Naive thymus-derived CD8-positive, alpha-beta T cell (primary cell): ENCODE results near the gene RGS8. TPM values are rescaled to one million over a fixed set of nuclear protein-coding genes. Genes with fewer than 3 reads are reported as not detected.

Experiments
- ATAC-seq, 2 donors: fragments of 150-1000 bp; cut with Tn5 transposase in 1 of 2; sonication (Bioruptor Pico), chemical (Tn5 transposase) in 1 of 2; 1 replicate in 1 of 2; 2 replicates in 1 of 2; pipeline ENCODE4 v1.10.0; 2021; ENCODE audit warnings: mild to moderate bottlenecking in 2 of 2, moderate library complexity in 2 of 2
- POLR2A ChIA-PET: fragments of 350-600 bp; sonication (Branson Sonifier 250); formaldehyde crosslinking; loops from one replicate; lab custom pipeline; 2021; ENCODE audit warnings: antibody characterized with exemption; lab: Charles Lee
- DNase-seq, 10 donors: peaks; one replicate each; pipeline versions ENCODE4 v3.0.0 to v3.0.0-alpha.2; 2020 to 2022
- H3K27ac Mint-ChIP-seq, 10 donors: one replicate each; pipeline ENCODE4 v1.8.0; 2020 to 2022; ENCODE audit warnings: mild to moderate bottlenecking in 10 of 10, mixed read lengths in 10 of 10, moderate library complexity in 4 of 10, inconsistent platforms in 1 of 10
- H3K27me3 Mint-ChIP-seq, 5 donors: one replicate each; pipeline ENCODE4 v1.8.0; 2021 to 2022; ENCODE audit warnings: mixed read lengths in 5 of 5
- H3K36me3 Mint-ChIP-seq, 3 donors: one replicate each; pipeline ENCODE4 v1.8.0; 2020 to 2022; ENCODE audit warnings: mixed read lengths in 3 of 3, mild to moderate bottlenecking in 2 of 3, inconsistent platforms in 1 of 3
- H3K4me1 Mint-ChIP-seq, 4 donors: one replicate each; pipeline ENCODE4 v1.8.0; 2021 to 2022; ENCODE audit warnings: mixed read lengths in 4 of 4
- H3K4me3 Mint-ChIP-seq, 10 donors: one replicate each; pipeline ENCODE4 v1.8.0; 2020 to 2022; ENCODE audit warnings: mild to moderate bottlenecking in 10 of 10, mixed read lengths in 10 of 10, moderate library complexity in 6 of 10, inconsistent platforms in 1 of 10
- H3K9me3 Mint-ChIP-seq, 9 donors: one replicate each; pipeline ENCODE4 v1.8.0; 2020 to 2022; ENCODE audit warnings: mixed read lengths in 9 of 9, mild to moderate bottlenecking in 3 of 9, inconsistent platforms in 1 of 9, moderate library complexity in 1 of 9
- polyA plus RNA-seq, 3 donors: library from polyadenylated mRNA; unstranded; fragments of 300-500 nt; fragmentation: Illumina TruSeq; gene quantifications; one replicate each; pipeline ENCODE4 v1.2.3, GENCODE V29; 2021
- total RNA-seq, 8 experiments: library from RNA in 2 of 8; stranded (reverse) in 2 of 8; gene quantifications; one replicate each; pipeline ENCODE4 v1.2.3 and lab custom pipeline; 2021 to 2026

Gene RGS8
- total and polyA plus RNA-seq, 5 experiments from 2014 or later, result not detected

DNA sequence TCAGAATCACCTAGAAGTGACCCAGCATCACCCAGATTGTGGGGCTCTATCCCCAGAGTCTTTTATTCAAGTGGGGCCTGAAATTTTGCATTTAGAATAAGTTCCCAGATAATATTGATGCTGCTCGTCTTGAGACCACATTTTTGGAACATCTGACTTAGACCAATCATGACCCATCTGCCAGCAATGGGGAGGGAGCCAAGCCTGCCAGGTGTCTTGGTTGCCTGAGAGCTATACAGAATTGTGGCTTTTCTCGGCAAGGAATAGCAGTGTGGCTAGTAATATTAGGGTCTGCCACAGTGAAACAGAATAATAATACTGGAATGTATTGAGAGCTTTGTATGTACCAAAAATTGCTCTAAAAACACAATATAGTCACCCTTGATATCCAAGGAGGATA lies 31.1 kb upstream of the RGS8 start:
- no peak for ATAC-seq
- Mint-ChIP-seq H3K36me3 (no peaks in the 10 kb centered on the region), H3K4me3 (no peak overlapping the region), H3K4me1 (peaks cover 4 to 25% (median 13%) of the 10 kb centered on the region in 4 donors), H3K9me3 (no peaks in the 10 kb centered on the region), H3K27me3 (peaks cover 0 to 5% (median 2%) of the 10 kb centered on the region in 5 donors), H3K27ac (no peak overlapping the region)
- POLR2A ChIA-PET, result interaction anchor here (0.6 kb wide), 1 partner anchor 546 kb away, joined by 3 read pairs; no protein-coding TSS in a partner anchor
- no peak for DNase-seq

GRCh38 chr1:182714546-182714945 lies 30.2 kb upstream of the RGS8 start:
- no peak overlapping the region for H3K4me3 Mint-ChIP-seq
- POLR2A ChIA-PET, result no interaction called here
- DNase-seq (no peak), ATAC-seq (no peak)
- no peaks in the 10 kb centered on the region for H3K36me3 Mint-ChIP-seq
- peaks cover 0 to 5% (median 2%) of the 10 kb centered on the region in 5 donors for H3K27me3 Mint-ChIP-seq
- no peak overlapping the region for H3K27ac Mint-ChIP-seq
- peaks cover 4 to 25% (median 13%) of the 10 kb centered on the region in 4 donors for H3K4me1 Mint-ChIP-seq
- no peaks in the 10 kb centered on the region for H3K9me3 Mint-ChIP-seq

DNA sequence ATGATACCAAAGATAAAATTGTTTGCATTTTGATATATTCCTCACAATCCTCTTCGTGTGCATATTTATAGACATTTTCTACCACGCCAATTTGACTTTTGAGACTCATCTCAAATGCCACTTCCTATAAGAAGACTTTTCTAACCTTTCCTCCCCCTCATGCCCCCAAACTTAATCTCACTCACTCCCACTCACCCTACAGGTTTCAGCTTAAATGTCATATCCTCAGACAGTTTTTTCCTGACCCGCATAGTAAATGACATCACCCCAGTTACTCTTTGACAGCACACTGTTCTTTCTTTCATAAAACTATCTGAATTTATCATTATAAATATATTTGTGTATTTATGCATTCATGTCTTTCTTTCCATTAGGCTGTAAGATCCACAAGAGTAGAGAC lies 29.6 kb upstream of the RGS8 start:
- H3K27ac Mint-ChIP-seq, result no peak overlapping the region
- no peak overlapping the region for H3K4me3 Mint-ChIP-seq
- H3K9me3 Mint-ChIP-seq, result peaks cover 0 to 1% (median 0%) of the 10 kb centered on the region in 9 donors
- no peaks in the 10 kb centered on the region for H3K36me3 Mint-ChIP-seq
- POLR2A ChIA-PET, result no interaction called here
- H3K27me3 Mint-ChIP-seq, result peaks cover 0 to 3% (median under 1%) of the 10 kb centered on the region in 5 donors
- peaks cover 4 to 25% (median 13%) of the 10 kb centered on the region in 4 donors for H3K4me1 Mint-ChIP-seq
- DNase-seq (no peak), ATAC-seq (no peak)

DNA sequence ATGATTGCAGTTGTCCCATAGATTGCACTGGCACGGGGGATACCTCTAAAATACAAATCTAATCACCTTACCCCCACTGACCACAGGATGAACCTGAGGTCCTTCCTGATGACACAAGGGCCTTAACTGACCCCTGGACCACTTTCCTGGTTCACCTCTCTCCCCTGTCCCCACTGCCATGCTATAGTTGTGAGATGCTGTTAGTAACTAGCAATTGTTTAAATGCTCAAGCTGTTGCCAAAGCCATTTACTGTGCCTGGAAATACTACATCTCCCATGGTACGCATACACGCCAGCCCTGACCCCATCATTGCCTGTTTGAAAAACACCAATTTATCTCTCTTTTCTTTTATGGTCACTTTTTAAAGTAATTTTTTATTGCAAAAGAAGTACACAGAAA lies 29.1 kb upstream of the RGS8 start:
- no peak overlapping the region for H3K4me3 Mint-ChIP-seq
- ATAC-seq, result no peak
- POLR2A ChIA-PET, result no interaction called here
- no peaks in the 10 kb centered on the region for H3K36me3 Mint-ChIP-seq
- peaks cover 0 to 1% (median 0%) of the 10 kb centered on the region in 9 donors for H3K9me3 Mint-ChIP-seq
- H3K27ac Mint-ChIP-seq, result peak overlapping the region in 2 of 10 donors; percentile 5 to 15
- H3K27me3 Mint-ChIP-seq, result no peaks in the 10 kb centered on the region
- H3K4me1 Mint-ChIP-seq, result peaks cover 4 to 25% (median 13%) of the 10 kb centered on the region in 4 donors
- no peak for DNase-seq

- H3K27ac Mint-ChIP-seq, result no peak overlapping the region
- no peaks in the 10 kb centered on the region for H3K27me3 Mint-ChIP-seq
- H3K9me3 Mint-ChIP-seq, result peaks cover 0 to 1% (median 0%) of the 10 kb centered on the region in 9 donors
- no peak overlapping the region for H3K4me3 Mint-ChIP-seq
- POLR2A ChIA-PET, result interaction anchor here (0.6 kb wide), 1 partner anchor 110 kb away, joined by 9 read pairs; no protein-coding TSS in a partner anchor
- DNase-seq, result no peak
- no peaks in the 10 kb centered on the region for H3K36me3 Mint-ChIP-seq
- no peak for ATAC-seq
- H3K4me1 Mint-ChIP-seq, result peaks cover 2 to 14% (median 4%) of the 10 kb centered on the region in 4 donors
Measured at GRCh38 chr1:182709855-182710254, 25.5 kb upstream of the RGS8 start.

DNA sequence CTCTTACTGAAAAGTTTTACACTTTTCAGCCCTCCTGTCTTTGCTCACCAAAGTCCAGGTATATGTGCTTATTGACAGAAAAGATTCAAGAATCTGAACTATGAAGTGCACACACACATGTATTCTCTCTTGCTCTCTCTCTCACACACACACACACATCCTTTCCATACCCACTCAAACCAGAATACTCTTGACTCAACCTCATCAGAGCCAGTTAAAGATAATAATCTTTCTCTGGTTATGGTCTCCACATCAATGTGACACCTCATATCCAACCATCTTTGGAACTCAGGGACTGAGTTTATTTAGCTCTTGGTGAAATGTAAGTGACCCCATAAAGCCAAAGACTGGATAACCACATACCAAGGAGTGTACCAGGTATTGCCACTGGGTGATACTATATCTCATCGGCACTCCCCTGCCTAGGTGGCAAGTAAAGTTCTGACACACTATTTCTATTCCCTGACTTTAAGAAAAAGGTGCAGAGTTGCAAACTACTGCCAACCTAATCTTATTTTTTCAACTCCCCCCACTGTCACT lies 24.9 kb upstream of the RGS8 start:
- Mint-ChIP-seq H3K4me1 (peaks cover 2 to 11% (median 4%) of the 10 kb centered on the region in 4 donors), H3K9me3 (peaks cover 0 to 1% (median 0%) of the 10 kb centered on the region in 9 donors), H3K27ac (no peak overlapping the region), H3K36me3 (no peaks in the 10 kb centered on the region), H3K4me3 (no peak overlapping the region), H3K27me3 (no peaks in the 10 kb centered on the region)
- no peak for DNase-seq
- POLR2A ChIA-PET, result interaction anchor here (0.6 kb wide), 1 partner anchor 109 kb away, joined by 9 read pairs; no protein-coding TSS in a partner anchor
- no peak for ATAC-seq

DNA sequence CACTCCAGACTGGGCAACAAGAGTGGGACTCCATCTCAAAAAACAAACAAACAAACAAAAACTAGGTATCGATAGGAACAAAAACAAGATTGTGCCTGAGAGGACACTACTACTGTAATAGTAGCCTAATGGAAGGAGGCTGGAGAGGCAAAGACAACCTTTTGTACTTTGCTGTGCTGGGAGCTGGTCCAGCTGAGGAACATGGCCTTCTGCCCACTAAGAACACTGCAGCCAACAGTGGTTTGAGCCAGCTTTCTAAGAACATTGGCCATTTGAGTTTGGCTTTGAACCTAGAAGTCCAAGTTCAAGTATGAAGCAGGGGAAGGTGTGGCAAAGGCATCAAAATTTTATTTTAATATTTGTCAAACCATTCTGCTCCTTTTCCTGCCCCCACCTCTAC lies 22.7 kb upstream of the RGS8 start:
- Mint-ChIP-seq H3K4me3 (no peak overlapping the region), H3K36me3 (no peaks in the 10 kb centered on the region), H3K4me1 (no peaks in the 10 kb centered on the region), H3K9me3 (peaks cover 0 to 1% (median 0%) of the 10 kb centered on the region in 9 donors), H3K27me3 (peaks cover 0 to 6% (median 0%) of the 10 kb centered on the region in 5 donors), H3K27ac (no peak overlapping the region)
- no peak for DNase-seq
- ATAC-seq, result no peak
- POLR2A ChIA-PET, result no interaction called here

DNA sequence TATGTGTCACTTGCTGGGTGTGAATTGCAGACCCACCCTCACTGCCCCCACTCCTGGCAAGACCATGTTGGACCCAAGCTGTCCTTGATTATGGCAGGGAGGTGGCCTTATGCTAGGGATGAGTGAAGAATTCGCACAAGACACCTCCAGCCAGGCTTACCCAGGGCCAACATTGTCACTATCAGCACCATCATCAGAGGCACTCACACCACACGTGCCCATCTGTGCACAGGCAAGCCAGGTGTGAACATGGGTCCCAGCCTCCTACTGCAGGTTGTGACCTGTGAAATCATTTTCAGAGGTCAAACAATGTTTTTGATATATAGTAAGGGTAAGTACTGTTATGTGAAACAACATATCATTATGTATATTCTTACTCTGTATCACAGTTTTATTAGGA lies 20.3 kb upstream of the RGS8 start:
- Mint-ChIP-seq H3K4me1 (no peaks in the 10 kb centered on the region), H3K4me3 (no peak overlapping the region), H3K27me3 (peaks cover 0 to 14% (median 3%) of the 10 kb centered on the region in 5 donors), H3K9me3 (peaks cover 0 to 1% (median 0%) of the 10 kb centered on the region in 9 donors), H3K36me3 (no peaks in the 10 kb centered on the region), H3K27ac (no peak overlapping the region)
- ATAC-seq, result no peak
- POLR2A ChIA-PET, result no interaction called here
- no peak for DNase-seq

- Mint-ChIP-seq H3K27ac (no peak overlapping the region), H3K36me3 (no peaks in the 10 kb centered on the region), H3K4me3 (no peak overlapping the region), H3K27me3 (peaks cover 5 to 21% (median 7%) of the 10 kb centered on the region in 5 donors), H3K9me3 (no peaks in the 10 kb centered on the region), H3K4me1 (no peaks in the 10 kb centered on the region)
- no peak for DNase-seq
- ATAC-seq, result no peak
- POLR2A ChIA-PET, result no interaction called here
Measured at GRCh38 chr1:182703539-182703938, 19.2 kb upstream of the RGS8 start.

- peaks cover 5 to 24% (median 13%) of the 10 kb centered on the region in 5 donors for H3K27me3 Mint-ChIP-seq
- no peaks in the 10 kb centered on the region for H3K9me3 Mint-ChIP-seq
- POLR2A ChIA-PET, result no interaction called here
- H3K36me3 Mint-ChIP-seq, result no peaks in the 10 kb centered on the region
- no peak overlapping the region for H3K4me3 Mint-ChIP-seq
- no peak overlapping the region for H3K27ac Mint-ChIP-seq
- no peaks in the 10 kb centered on the region for H3K4me1 Mint-ChIP-seq
- DNase-seq, result no peak
- no peak for ATAC-seq
Measured at GRCh38 chr1:182702826-182703524, 18.6 kb upstream of the RGS8 start.

- POLR2A ChIA-PET, result no interaction called here
- ATAC-seq, result no peak
- Mint-ChIP-seq H3K27me3 (peaks cover 7 to 31% (median 16%) of the 10 kb centered on the region in 5 donors), H3K4me1 (no peaks in the 10 kb centered on the region), H3K36me3 (no peaks in the 10 kb centered on the region), H3K27ac (no peak overlapping the region), H3K4me3 (no peak overlapping the region), H3K9me3 (no peaks in the 10 kb centered on the region)
- no peak for DNase-seq
Measured at GRCh38 chr1:182700351-182700709, 15.9 kb upstream of the RGS8 start.

DNA sequence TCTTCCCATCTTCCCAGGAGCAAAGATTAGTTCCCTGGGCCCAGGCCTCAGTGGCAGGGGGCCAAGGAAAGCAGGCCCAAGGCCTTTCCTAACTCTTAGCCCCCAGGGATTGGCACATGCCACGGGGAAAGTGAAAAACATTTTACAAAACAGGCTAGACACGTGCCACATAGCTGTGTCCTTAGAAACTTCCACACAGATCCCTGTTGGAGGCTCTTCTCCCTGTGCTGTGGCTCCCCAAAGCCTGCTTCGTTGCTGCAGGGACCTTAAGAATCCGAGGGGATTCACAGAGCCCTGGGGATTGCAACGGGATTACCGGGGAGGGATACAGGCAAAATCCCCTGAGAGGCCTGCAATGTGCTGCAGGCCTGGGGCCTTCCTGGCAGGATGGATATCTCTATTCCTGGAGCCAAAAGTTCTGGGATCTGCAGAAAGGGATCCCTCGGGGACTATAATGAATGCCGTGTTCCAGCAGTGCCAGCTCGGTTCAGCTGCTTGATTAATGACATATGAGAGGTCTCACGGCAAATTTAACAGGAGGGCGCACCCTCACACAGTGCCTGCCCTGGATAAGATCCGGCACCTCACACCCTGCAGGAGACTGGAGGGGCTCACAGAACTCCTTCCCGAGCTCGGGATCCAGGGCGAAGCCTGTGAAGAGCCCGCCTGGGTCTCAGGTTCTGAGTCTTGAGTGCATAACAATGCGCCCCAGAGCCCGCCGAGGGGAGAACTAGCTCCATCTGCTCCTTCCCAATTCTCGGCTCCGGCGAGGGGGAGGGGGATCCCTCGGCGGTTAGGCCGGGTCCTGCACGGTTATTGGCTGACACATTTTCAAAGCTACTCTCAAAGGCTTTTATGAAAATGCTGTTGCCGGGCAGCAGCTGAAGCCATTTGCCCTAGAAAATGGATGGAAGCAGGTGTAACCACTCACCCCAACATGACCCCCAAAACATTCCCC lies 15.3 kb upstream of the RGS8 start:
- Mint-ChIP-seq H3K27ac (no peak overlapping the region), H3K4me3 (no peak overlapping the region), H3K27me3 (peaks cover 7 to 31% (median 16%) of the 10 kb centered on the region in 5 donors), H3K4me1 (no peaks in the 10 kb centered on the region), H3K36me3 (no peaks in the 10 kb centered on the region), H3K9me3 (no peaks in the 10 kb centered on the region)
- POLR2A ChIA-PET, result no interaction called here
- DNase-seq (no peak), ATAC-seq (no peak)
